K562 (cell line): ENCODE results near the gene LOXHD1. TPM values are rescaled to one million over a fixed set of nuclear protein-coding genes. Genes with fewer than 3 reads are reported as not detected.

Source experiments
- ATAC-seq: fragments of 200-7000 bp; cut with Tn5 transposase; 3 replicates; pipeline ENCODE4 v1.9.1; 2020; ENCODE audit warnings: moderate library complexity
- BruUV-seq: library from RNA; stranded (reverse); fragments of 400-500 nt; replicated peaks from 2 replicates; lab custom pipeline; 2021; lab: Mats Ljungman, UMichigan
- CTCF ChIA-PET: fragments of 300-600 bp; formaldehyde crosslinking; extraction: SDS; loops from one replicate; lab custom pipeline; 2021; ENCODE audit warnings: low intra/inter-chr PET ratio; lab: Yijun Ruan, JAX
- POLR2A ChIA-PET: fragments of 300-600, 350-650 bp; sonication (Branson Sonifier 250); formaldehyde crosslinking; extraction: SDS; loops from one replicate; lab custom pipeline; 2021; ENCODE audit warnings: antibody characterized with exemption, inconsistent platforms; lab: Yijun Ruan, JAX
- DNase-seq, 4 experiments: peaks; one replicate each; pipeline versions ENCODE4 v3.0.0 to v3.0.0-alpha.2; 2011 to 2018; ENCODE audit warnings: low spot score in 3 of 4, mixed read lengths in 3 of 4; ENCODE audit errors: extremely low read depth in 1 of 4
- FAIRE-seq: peaks from 2 replicates; lab custom pipeline; 2011; peaks lifted over from hg19 to GRCh38; lab: Jason Lieb, UNC
- H2AFZ ChIP-seq: 2 replicates; pipeline ENCODE4 v1.6.0; 2011; ENCODE audit warnings: low read depth, low read length, control low read depth, inconsistent platforms
- H3K27ac ChIP-seq: fragments of 200-600 bp; 3 replicates; pipeline ENCODE4 v1.8.0; 2011; ENCODE audit warnings: low read depth, mild to moderate bottlenecking, control low read depth, inconsistent platforms, low read length, moderate library complexity, mixed read lengths; ENCODE audit errors: extremely low read depth
- H3K27me3 ChIP-seq, 2 experiments: fragments of 300-600 bp in 1 of 2; 2 replicates in 1 of 2; 3 replicates in 1 of 2; pipeline versions ENCODE4 v1.6.0 to v1.8.0; 2011; ENCODE audit warnings: inconsistent platforms in 2 of 2, low read length in 2 of 2, mild to moderate bottlenecking in 1 of 2, mixed read lengths in 1 of 2, moderate library complexity in 1 of 2; ENCODE audit not compliant: control insufficient read depth in 2 of 2, insufficient read depth in 2 of 2
- H3K36me3 ChIP-seq: fragments of 300-600 bp; 3 replicates; pipeline ENCODE4 v1.8.0; 2011; ENCODE audit warnings: mild to moderate bottlenecking, low read length, inconsistent platforms; ENCODE audit not compliant: control insufficient read depth, insufficient read depth
- H3K4me1 ChIP-seq, 2 experiments: fragments of 200-600 bp in 1 of 2; replicated peaks in 1 of 2; 2 replicates in 1 of 2; 3 replicates in 1 of 2; pipeline versions ENCODE4 v1.5.1 to v1.8.0; 2011; ENCODE audit warnings: inconsistent platforms in 2 of 2, low read length in 2 of 2, mild to moderate bottlenecking in 1 of 2, mixed read lengths in 1 of 2, moderate library complexity in 1 of 2; ENCODE audit not compliant: control insufficient read depth in 2 of 2, insufficient read depth in 2 of 2
- H3K4me2 ChIP-seq: 2 replicates; pipeline ENCODE4 v1.6.1; 2011; ENCODE audit warnings: low read length, control low read depth, inconsistent platforms, mixed read lengths; ENCODE audit not compliant: insufficient read depth
- H3K4me3 ChIP-seq: fragments of 200-600 bp; sonication (generic), shearing (Covaris generic); 2 replicates; pipeline ENCODE4 v1.5.1; 2016; ENCODE audit warnings: control low read depth, inconsistent platforms
- H3K79me2 ChIP-seq: fragments of 200-600 bp; 3 replicates; pipeline ENCODE4 v1.8.0; 2011; ENCODE audit warnings: low read length, inconsistent platforms; ENCODE audit not compliant: control insufficient read depth, insufficient read depth
- H3K9ac ChIP-seq, 2 experiments: 2 replicates each; pipeline versions ENCODE4 v1.6.0 to v1.6.1; 2011; ENCODE audit warnings: low read depth in 2 of 2, low read length in 2 of 2, control low read depth in 1 of 2, inconsistent platforms in 1 of 2, mild to moderate bottlenecking in 1 of 2, mixed read lengths in 1 of 2; ENCODE audit not compliant: insufficient read depth in 1 of 2
- H3K9me1 ChIP-seq: one replicate; pipeline ENCODE4 v1.6.0; 2011; ENCODE audit warnings: inconsistent platforms, mild to moderate bottlenecking, low read length, moderate library complexity; ENCODE audit not compliant: control insufficient read depth, insufficient read depth
- H3K9me3 ChIP-seq: replicated peaks from 2 replicates; pipeline ENCODE4 v1.5.1; 2011; ENCODE audit warnings: low read depth, low read length, inconsistent platforms; ENCODE audit not compliant: control insufficient read depth, insufficient read depth
- H4K20me1 ChIP-seq: replicated peaks from 2 replicates; pipeline ENCODE4 v1.6.1; 2011; ENCODE audit warnings: low read length, inconsistent platforms, mixed read lengths; ENCODE audit not compliant: control insufficient read depth, insufficient read depth
- ARID1B ChIP-seq: fragments of 450-650 bp; IDR thresholded peaks from 2 replicates; pipeline ENCODE4 v1.6.1; 2016; ENCODE audit warnings: antibody characterized with exemption, mild to moderate bottlenecking, inconsistent platforms
- MYC ChIP-seq, 2 experiments: fragments of 250-450 bp in 1 of 2; sonication (Bioruptor Pico) in 1 of 2; IDR thresholded peaks; 2 replicates each; pipeline versions ENCODE4 v1.5.1 to v1.6.1; 2012 to 2021; ENCODE audit warnings: low read depth in 2 of 2, borderline replicate concordance in 1 of 2, improper control_type of control experiment in 1 of 2, low read length in 1 of 2, mild to moderate bottlenecking in 1 of 2, moderate library complexity in 1 of 2
- POLR2H ChIP-seq: IDR thresholded peaks from 2 replicates; pipeline ENCODE4 v1.6.1; 2016; ENCODE audit warnings: missing genetic modification characterization, low read depth, mild to moderate bottlenecking, control low read depth, missing compliant biosample characterization, moderate library complexity
- SMAD1 ChIP-seq: fragments of 150-350 bp; IDR thresholded peaks from 2 replicates; pipeline ENCODE4 v1.6.1; 2014; ENCODE audit warnings: low read length, low read depth; ENCODE audit not compliant: partially characterized antibody
- TEAD2 ChIP-seq: fragments of 450-650 bp; IDR thresholded peaks from 2 replicates; pipeline ENCODE4 v1.6.1; 2016; ENCODE audit warnings: missing genetic modification characterization, control low read depth, missing compliant biosample characterization
- ZFP30 ChIP-seq: fragments of 250-450 bp; sonication (Bioruptor Pico); IDR thresholded peaks from 2 replicates; pipeline ENCODE4 v1.8.0; 2022; ENCODE audit warnings: moderate library complexity, mild to moderate bottlenecking, inconsistent platforms, borderline replicate concordance
- ZNF766 ChIP-seq: fragments of 200-800 bp; sonication (Bioruptor generic); conservative IDR thresholded peaks from 2 replicates; pipeline ENCODE4 v1.6.1; 2016; ENCODE audit warnings: missing genetic modification characterization, missing compliant biosample characterization
- WGBS: fragments of 100-300 bp; shearing (Covaris generic); methylation state at CpG from one replicate; pipeline ENCODE4 v1.1.6; 2016; ENCODE audit warnings: low coverage, mixed read lengths; ENCODE audit not compliant: insufficient coverage; ENCODE audit errors: missing lambda C conversion rate; 5-methylcytosine and 5-hydroxymethylcytosine counted together
- in situ Hi-C: fragments of 300-500 bp; cut with MboI; formaldehyde crosslinking; loops from 4 replicates; pipeline ENCODE4 v1.15.0; 2018; ENCODE audit warnings: inconsistent platforms, mixed read lengths
- intact Hi-C: fragments of 100-400 bp; cut with micrococcal nuclease; formaldehyde crosslinking; loops from 2 replicates; pipeline ENCODE4 v1.14.2; 2022
- polyA plus RNA-seq, 8 experiments: library from polyadenylated mRNA; depleted of rRNA in 4 of 8; stranded (reverse) in 5 of 8; unstranded in 3 of 8; fragments of >200 nt; fragmentation: Nextera tagmentation in 2 of 8; fragmentation: Illumina TruSeq in 1 of 8; extraction: Ambion mirVana in 2 of 8; extraction: Trizol in 1 of 8; gene quantifications; 2 replicates each; pipeline versions ENCODE4 v1.2.1 to v1.2.3, GENCODE V29; 2011 to 2014; ENCODE audit warnings: inconsistent platforms in 1 of 8, missing spikeins in 1 of 8
- total RNA-seq, 7 experiments: library from RNA; depleted of rRNA in 6 of 7; stranded (reverse); fragments of >200 nt in 6 of 7; fragmentation: Illumina TruSeq in 2 of 7; extraction: Trizol in 2 of 7; gene quantifications; 2 replicates each; pipeline versions ENCODE4 v1.2.1 to v1.2.3, GENCODE V29; 2011 to 2021; ENCODE audit warnings: low replicate concordance in 1 of 7
- TF ChIP-seq, protein P1 (sequence below), 3 experiments: fragments of 200-800 bp in 1 of 3; sonication (Bioruptor generic) in 1 of 3; sonication (generic) in 1 of 3; formaldehyde crosslinking in 1 of 3; IDR thresholded peaks; 2 replicates each; pipeline versions ENCODE4 v1.6.1 to v1.8.0; 2016 to 2022; ENCODE audit warnings: mild to moderate bottlenecking in 2 of 3, missing compliant biosample characterization in 2 of 3, missing genetic modification characterization in 2 of 3, missing genetic modification reagents in 1 of 3
- TF ChIP-seq, protein P2 (sequence below): fragments of 250-450 bp; sonication (Bioruptor Pico); IDR thresholded peaks from 2 replicates; pipeline ENCODE4 v1.8.0; 2022; ENCODE audit warnings: inconsistent platforms, mild to moderate bottlenecking, moderate library complexity, borderline replicate concordance
- TF ChIP-seq, protein P3 (sequence below): sonication (generic); formaldehyde crosslinking; IDR thresholded peaks from 2 replicates; pipeline ENCODE4 v1.9.0; 2022; ENCODE audit warnings: mild to moderate bottlenecking, missing genetic modification reagents

The LOXHD1 gene
- total and polyA plus RNA-seq, 9 of the 15 experiments (the other 6 are each of a cell fraction or from before 2014, with no cell fraction given), result not detected

DNA sequence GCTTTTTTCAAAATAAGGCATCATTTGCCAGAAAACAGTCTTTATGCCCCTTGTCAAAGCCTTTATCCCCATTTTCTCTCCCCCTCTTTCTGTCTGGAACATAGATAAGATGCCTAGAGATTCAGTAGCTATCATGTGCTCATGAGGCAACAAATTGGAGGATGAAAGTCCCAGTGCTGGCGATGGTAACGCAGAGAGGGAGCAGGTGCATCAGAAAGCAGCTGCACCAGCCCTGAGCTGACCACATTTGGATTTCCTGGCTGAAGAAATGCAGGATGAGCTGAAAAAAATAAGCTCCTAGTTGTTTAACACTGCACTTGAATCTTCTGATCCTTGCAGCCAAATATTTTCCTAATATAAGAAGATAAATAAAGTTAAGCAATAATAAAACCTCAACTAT is 48.0 kb downstream of the LOXHD1 start:
- H3K9ac ChIP-seq, result no peak overlapping the region
- no peaks in the 10 kb centered on the region for H3K79me2 ChIP-seq
- POLR2A ChIA-PET, result interaction anchor here (0.6 to 1.0 kb wide), 2 partner anchors 8 to 65 kb away, joined by 3 to 4 read pairs; no protein-coding TSS in a partner anchor
- FAIRE-seq (no peak), DNase-seq (no peak), ATAC-seq (no peak)
- no peaks in the 10 kb centered on the region for H3K9me3 ChIP-seq
- H4K20me1 ChIP-seq, result no peaks in the 10 kb centered on the region
- H3K27me3 ChIP-seq, result no peaks in the 10 kb centered on the region; a peak in 1 of 5 replicates
- H3K9me1 ChIP-seq, result no peaks in the 10 kb centered on the region
- no peak overlapping the region for H3K27ac ChIP-seq
- CTCF ChIA-PET, result no interaction called here
- H3K4me2 ChIP-seq, result no peak overlapping the region
- 0% methylated on average over 2 of the region's 2 CpGs for WGBS
- no peaks in the 10 kb centered on the region for H3K4me1 ChIP-seq
- no peak for TF ChIP-seq TEAD2 (tag)
- intact Hi-C loops, result no loop called here
- in situ Hi-C loops, result no loop called here
- no peaks in the 10 kb centered on the region for H3K36me3 ChIP-seq
- no peak overlapping the region for H3K4me3 ChIP-seq
- BruUV-seq, result no TSS peak
- H2AFZ ChIP-seq, result no peak overlapping the region

DNA sequence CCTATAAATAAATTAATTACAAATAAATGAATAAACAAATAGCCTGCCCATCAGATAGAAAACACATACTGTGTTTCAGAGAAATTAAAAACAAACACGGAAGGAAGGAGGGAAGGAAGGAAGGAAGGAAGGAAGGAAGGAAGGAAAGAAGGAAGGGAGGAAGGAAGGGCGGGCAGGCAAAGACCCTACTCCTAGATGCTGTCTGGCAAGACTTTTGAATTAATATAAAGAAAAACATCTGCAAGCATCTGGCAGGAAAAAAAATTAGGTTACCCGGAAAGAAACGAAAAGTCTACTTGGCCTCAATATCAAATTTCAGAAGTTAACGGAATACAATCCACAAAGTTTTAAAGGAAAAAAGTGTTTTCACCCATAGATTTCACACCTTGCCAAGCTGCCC is 49.1 kb downstream of the LOXHD1 start:
- 0% methylated on average over 4 of the region's 5 CpGs for WGBS
- TF ChIP-seq ZNF766 (CRISPR knock-in tag) (no peak), MYC (IDR thresholded peaks at IDR 0.05; ENCODE audit: low read depth, low read length) (no peak), MYC (CRISPR knock-in tag; IDR thresholded peaks at IDR 0.05; ENCODE audit: borderline replicate concordance, low read depth) (no peak), POLR2H (tag) (no peak), SMAD1 (no peak), ZFP30 (CRISPR knock-in tag) (no peak), ARID1B (no peak)
- TF ChIP-seq, protein P1, sequence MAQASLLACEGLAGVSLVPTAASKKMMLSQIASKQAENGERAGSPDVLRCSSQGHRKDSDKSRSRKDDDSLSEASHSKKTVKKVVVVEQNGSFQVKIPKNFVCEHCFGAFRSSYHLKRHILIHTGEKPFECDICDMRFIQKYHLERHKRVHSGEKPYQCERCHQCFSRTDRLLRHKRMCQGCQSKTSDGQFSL (CRISPR knock-in tag; IDR thresholded peaks at IDR 0.05), result no peak
- TF ChIP-seq, protein P1 (tag; IDR thresholded peaks at IDR 0.05), result no peak
- TF ChIP-seq, protein P2, sequence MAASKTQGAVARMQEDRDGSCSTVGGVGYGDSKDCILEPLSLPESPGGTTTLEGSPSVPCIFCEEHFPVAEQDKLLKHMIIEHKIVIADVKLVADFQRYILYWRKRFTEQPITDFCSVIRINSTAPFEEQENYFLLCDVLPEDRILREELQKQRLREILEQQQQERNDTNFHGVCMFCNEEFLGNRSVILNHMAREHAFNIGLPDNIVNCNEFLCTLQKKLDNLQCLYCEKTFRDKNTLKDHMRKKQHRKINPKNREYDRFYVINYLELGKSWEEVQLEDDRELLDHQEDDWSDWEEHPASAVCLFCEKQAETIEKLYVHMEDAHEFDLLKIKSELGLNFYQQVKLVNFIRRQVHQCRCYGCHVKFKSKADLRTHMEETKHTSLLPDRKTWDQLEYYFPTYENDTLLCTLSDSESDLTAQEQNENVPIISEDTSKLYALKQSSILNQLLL (CRISPR knock-in tag), result no peak
- TF ChIP-seq, protein P3, sequence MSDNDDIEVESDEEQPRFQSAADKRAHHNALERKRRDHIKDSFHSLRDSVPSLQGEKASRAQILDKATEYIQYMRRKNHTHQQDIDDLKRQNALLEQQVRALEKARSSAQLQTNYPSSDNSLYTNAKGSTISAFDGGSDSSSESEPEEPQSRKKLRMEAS (CRISPR knock-in tag), result no peak

More for the DNA sequence above, 49.1 kb downstream of the LOXHD1 start:
- Histone ChIP-seq H3K79me2 (no peaks in the 10 kb centered on the region), H2AFZ (no peak overlapping the region), H3K36me3 (no peaks in the 10 kb centered on the region), H3K9ac (no peak overlapping the region), H3K9me3 (no peaks in the 10 kb centered on the region), H3K9me1 (no peaks in the 10 kb centered on the region), H3K4me3 (no peak overlapping the region), H4K20me1 (no peaks in the 10 kb centered on the region; the same call in 1 of the 2 replicates), H3K27me3 (no peaks in the 10 kb centered on the region; a peak in 1 of 5 replicates), H3K27ac (no peak overlapping the region), H3K4me1 (no peaks in the 10 kb centered on the region), H3K4me2 (no peak overlapping the region)
- BruUV-seq, result no TSS peak
- POLR2A ChIA-PET, result no interaction called here
- intact Hi-C loops (no loop called here), in situ Hi-C loops (no loop called here)
- no peak for DNase-seq
- no peak for FAIRE-seq
- CTCF ChIA-PET, result no interaction called here
- ATAC-seq, result no peak
